Cardiac muscle cell (in vitro differentiated cells and primary cell): ENCODE results near the gene BCKDK. TPM values are rescaled to one million over a fixed set of nuclear protein-coding genes. Genes with fewer than 3 reads are reported as not detected.

Source experiments
- DNase-seq, 2 donors: peaks; one replicate each; pipeline versions ENCODE4 v3.0.0 to v3.0.0-alpha.2; 2010 to 2017; ENCODE audit warnings: low read depth in 1 of 2, low spot score in 1 of 2
- H3K27ac ChIP-seq: fragments of 200-600 bp; sonication (generic); 2 replicates; pipeline ENCODE4 v1.5.1; 2016
- H3K27me3 ChIP-seq: fragments of 200-600 bp; sonication (generic); 2 replicates; pipeline ENCODE4 v1.6.0; 2016; ENCODE audit warnings: control low read depth
- H3K36me3 ChIP-seq: fragments of 200-600 bp; sonication (generic); 2 replicates; pipeline ENCODE4 v1.5.1; 2016; ENCODE audit warnings: control low read depth
- H3K4me1 ChIP-seq: fragments of 200-600 bp; sonication (generic); 2 replicates; pipeline ENCODE4 v1.8.1; 2017; ENCODE audit warnings: low read depth, mild to moderate bottlenecking, mixed run types
- H3K4me3 ChIP-seq: fragments of 200-600 bp; sonication (generic); 2 replicates; pipeline ENCODE4 v1.5.1; 2016; ENCODE audit warnings: mild to moderate bottlenecking
- H3K9me3 ChIP-seq: fragments of 200-600 bp; sonication (generic); 2 replicates; pipeline ENCODE4 v1.5.1; 2017; ENCODE audit warnings: low read depth, mild to moderate bottlenecking, control low read depth
- CTCF ChIP-seq: IDR thresholded peaks from 2 replicates; pipeline ENCODE4 v1.5.1; 2012; ENCODE audit warnings: low read depth, mild to moderate bottlenecking, low read length
- polyA plus RNA-seq: library from polyadenylated mRNA; unstranded; fragments of >200 nt; fragmentation: Nextera tagmentation; extraction: Ambion mirVana; gene quantifications from 2 replicates; pipeline ENCODE4 v1.2.1, GENCODE V29; 2016
- total RNA-seq: library from RNA; depleted of rRNA; stranded (reverse); fragments of >200 nt; gene quantifications from 2 replicates; pipeline ENCODE4 v1.2.3, GENCODE V29; 2016

Gene BCKDK
- 109 and 121 TPM in 2 replicates for total RNA-seq
- polyA plus RNA-seq, result 147 and 151 TPM in 2 replicates

DNA sequence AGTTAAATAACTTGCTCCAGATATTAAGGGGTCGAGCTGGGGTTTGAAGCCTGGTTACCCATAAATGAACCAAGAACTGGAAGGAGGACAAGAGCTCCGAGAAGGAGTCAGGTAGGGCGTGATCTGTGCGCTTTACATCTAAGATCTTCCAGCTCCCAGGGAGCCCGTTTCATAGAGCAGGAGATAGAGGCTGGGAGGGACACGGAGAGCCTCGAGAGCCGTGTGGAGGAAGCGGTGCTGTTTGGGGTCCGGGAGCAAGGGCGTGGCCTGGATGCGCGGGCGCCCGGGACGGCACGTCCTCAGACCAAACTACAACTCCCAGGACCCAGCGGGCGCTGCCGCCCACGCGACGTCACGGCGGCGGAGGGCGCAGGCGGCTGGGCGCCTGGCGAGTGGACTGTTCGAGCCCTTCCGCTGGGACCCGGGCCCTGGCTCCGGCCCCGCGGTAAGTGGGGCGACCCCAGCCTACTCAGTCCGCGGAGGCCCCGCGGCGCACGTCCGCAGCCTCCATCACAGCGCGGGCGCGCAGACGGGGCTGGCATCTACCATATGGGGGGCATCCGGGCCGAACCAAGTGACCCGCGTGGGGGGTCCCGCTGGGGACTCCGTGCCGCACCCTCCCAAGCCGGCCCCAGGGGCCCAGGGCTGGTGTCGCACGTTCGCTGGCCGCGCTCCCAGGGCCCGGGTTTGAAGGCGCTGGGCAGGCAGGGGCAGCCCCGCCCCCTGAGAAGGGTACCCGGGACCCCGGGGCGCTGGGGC is at the start of gene BCKDK:
TSS of gene BCKDK (plus strand) at position 352 of the 759 bp plus-strand sequence. CDS start 838 bp downstream, outside the sequence.
- TF ChIP-seq CTCF, result no peak
- Histone ChIP-seq H3K4me3 (peak within 1 kb of the TSS; percentile 98), H3K9me3 (no peaks in the 10 kb centered on the region), H3K27ac (no peak within 1 kb of the TSS), H3K36me3 (peaks cover 23% of the 10 kb centered on the region), H3K4me1 (no peaks in the 10 kb centered on the region), H3K27me3 (no peaks in the 10 kb centered on the region)
- DNase-seq, result peak; percentile 74 to 79

DNA sequence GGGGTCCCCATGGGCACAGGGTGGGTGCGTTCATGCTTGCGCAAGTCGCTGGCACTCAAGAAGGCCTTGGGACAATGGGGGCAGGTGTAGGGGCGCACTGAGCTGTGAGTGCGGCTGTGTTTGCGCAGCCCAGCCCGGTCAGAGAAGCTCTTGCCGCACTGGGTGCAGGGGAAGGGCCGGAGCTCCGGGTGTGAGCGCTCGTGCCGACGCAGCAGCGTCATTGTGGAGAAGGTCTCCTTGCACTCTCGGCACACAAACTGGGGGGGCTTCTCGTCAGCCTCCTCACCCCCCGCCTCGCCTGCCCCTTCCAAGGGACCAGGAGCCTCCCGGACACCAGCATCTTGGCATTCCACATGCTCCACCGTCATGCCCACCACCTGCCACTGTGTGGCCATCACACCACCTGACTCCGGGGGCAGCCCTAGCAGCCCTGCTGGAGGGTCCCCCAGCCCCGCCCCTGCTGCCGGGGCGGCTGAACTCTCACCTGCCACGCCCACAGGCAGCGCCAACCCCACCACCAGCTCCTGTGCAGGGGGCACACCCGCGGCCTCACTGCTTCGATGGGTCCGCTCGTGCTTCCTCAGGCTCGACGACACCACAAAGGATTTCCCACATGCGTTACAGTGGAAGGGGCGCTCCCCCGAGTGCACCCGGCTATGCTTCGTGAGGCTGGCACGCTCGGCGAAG is 46.9 kb upstream of the BCKDK start:
- no peaks in the 10 kb centered on the region for H3K4me1 ChIP-seq
- H3K36me3 ChIP-seq, result no peaks in the 10 kb centered on the region
- no peak for DNase-seq
- H3K9me3 ChIP-seq, result no peaks in the 10 kb centered on the region
- no peak overlapping the region for H3K27ac ChIP-seq
- TF ChIP-seq CTCF, result no peak
- H3K27me3 ChIP-seq, result no peaks in the 10 kb centered on the region
- H3K4me3 ChIP-seq, result no peak overlapping the region

DNA sequence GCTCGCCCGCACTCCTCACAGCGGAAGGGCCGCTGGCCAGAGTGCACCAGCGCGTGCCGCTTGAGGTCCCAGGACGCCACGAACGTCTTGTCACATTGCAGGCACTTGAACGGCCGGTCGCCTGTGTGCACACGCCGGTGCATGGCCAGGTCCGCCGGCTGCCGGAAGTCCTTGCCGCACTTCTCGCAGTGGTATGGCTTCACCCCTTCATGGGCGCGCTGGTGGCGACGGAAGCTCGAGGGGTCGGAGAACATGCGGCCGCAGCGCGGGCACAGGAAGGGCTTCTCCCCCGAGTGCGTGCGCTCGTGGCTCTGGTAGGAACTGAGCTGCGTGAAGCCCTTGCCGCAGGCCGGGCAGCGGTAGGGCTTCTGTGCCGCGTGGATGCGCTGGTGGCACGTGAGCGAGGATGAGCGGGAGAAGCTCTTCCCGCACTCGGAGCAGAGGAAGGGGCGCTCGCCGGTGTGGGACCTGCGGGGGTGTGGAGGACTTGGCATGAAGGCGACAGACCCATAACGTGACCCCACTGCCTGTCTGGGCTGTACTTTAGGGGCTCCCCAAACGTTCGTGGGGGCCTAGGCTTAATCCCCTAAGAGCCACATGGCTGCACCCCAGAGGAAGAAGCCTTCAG is 46.3 kb upstream of the BCKDK start:
- Histone ChIP-seq H3K36me3 (no peaks in the 10 kb centered on the region), H3K9me3 (no peaks in the 10 kb centered on the region), H3K27ac (no peak overlapping the region), H3K4me3 (no peak overlapping the region), H3K27me3 (no peaks in the 10 kb centered on the region), H3K4me1 (no peaks in the 10 kb centered on the region)
- no peak for TF ChIP-seq CTCF
- no peak for DNase-seq

DNA sequence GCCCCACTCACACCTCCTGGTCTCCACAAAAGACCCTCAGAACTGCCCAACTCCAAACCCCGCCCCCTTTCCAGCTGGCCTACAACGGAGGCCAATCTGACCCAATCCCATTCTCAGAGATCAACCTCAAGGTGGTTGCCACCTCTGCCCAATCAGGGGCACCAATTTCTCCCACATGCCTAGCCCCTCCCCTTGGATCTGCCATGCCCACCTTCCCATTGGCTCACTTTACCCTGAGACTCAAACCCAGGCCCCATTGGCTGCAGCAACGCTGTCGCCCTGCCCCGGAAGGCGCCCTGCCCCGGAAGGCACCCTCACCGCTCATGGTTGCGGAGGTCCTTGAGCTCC is 44.7 kb upstream of the BCKDK start:
- H3K9me3 ChIP-seq, result no peaks in the 10 kb centered on the region
- no peaks in the 10 kb centered on the region for H3K36me3 ChIP-seq
- H3K27ac ChIP-seq, result no peak overlapping the region
- H3K4me3 ChIP-seq, result no peak overlapping the region
- no peak for TF ChIP-seq CTCF
- H3K4me1 ChIP-seq, result no peaks in the 10 kb centered on the region
- no peaks in the 10 kb centered on the region for H3K27me3 ChIP-seq
- DNase-seq, result no peak

- H3K9me3 ChIP-seq, result no peaks in the 10 kb centered on the region
- H3K4me3 ChIP-seq, result no peak overlapping the region
- H3K4me1 ChIP-seq, result no peaks in the 10 kb centered on the region
- DNase-seq, result no peak
- H3K36me3 ChIP-seq, result no peaks in the 10 kb centered on the region
- H3K27ac ChIP-seq, result no peak overlapping the region
- no peaks in the 10 kb centered on the region for H3K27me3 ChIP-seq
- no peak for TF ChIP-seq CTCF
Measured at GRCh38 chr16:31063843-31064611, 44.2 kb upstream of the BCKDK start.
